Progenitor cell of endocrine pancreas (in vitro differentiated cells): ENCODE results near the gene EREG. TPM values are rescaled to one million over a fixed set of nuclear protein-coding genes. Genes with fewer than 3 reads are reported as not detected.

ENCODE experiments used
- DNase-seq: peaks from one replicate; pipeline ENCODE4 v3.0.0; 2021; ENCODE audit warnings: low spot score; ENCODE audit not compliant: unreplicated experiment
- H3K27ac Mint-ChIP-seq: 2 replicates; pipeline ENCODE4 v1.8.0; 2021; ENCODE audit warnings: mild to moderate bottlenecking, moderate library complexity, mixed read lengths
- H3K27me3 Mint-ChIP-seq: 2 replicates; pipeline ENCODE4 v1.8.0; 2021; ENCODE audit warnings: mixed read lengths
- H3K36me3 Mint-ChIP-seq: 2 replicates; pipeline ENCODE4 v1.8.0; 2022; ENCODE audit warnings: mixed read lengths; ENCODE audit not compliant: insufficient read depth
- H3K4me1 Mint-ChIP-seq: 2 replicates; pipeline ENCODE4 v1.8.0; 2021; ENCODE audit warnings: low read depth, mixed read lengths
- H3K4me3 Mint-ChIP-seq: 2 replicates; pipeline ENCODE4 v1.8.0; 2021; ENCODE audit warnings: low read depth, mild to moderate bottlenecking, moderate library complexity, mixed read lengths
- H3K9me3 Mint-ChIP-seq: 2 replicates; pipeline ENCODE4 v1.8.0; 2021; ENCODE audit warnings: low read depth, mixed read lengths
- CTCF ChIP-seq: fragments of 200-600 bp; sonication (generic); IDR thresholded peaks from one replicate; pipeline ENCODE4 v1.5.0; 2021; ENCODE audit warnings: antibody characterized with exemption, mild to moderate bottlenecking; ENCODE audit not compliant: unreplicated experiment
- total RNA-seq: library from RNA; stranded (reverse); gene quantifications from 2 replicates; pipeline ENCODE4 v1.2.1, GENCODE V29; 2021

The EREG gene
- total RNA-seq, 1 donor from 2014 or later, result not detected

DNA sequence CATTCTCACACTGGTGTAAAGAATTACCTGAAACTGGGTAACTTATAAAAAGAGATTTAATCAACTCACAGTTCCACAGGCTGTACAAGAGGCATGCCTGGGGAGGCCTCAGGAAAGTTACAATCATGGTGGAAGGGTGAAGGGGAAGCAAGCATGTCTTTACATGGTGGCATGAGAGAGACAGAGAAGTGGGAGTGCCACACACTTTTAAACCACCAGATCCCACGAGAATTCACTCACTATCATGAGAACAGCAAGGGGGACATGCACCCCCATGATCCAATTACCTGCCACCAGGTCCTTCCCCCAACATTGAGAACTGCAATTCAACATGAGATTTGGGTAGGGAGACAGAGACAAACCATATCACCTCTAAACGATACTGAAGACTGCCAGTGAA is 33.7 kb upstream of the EREG start:
- peaks cover 4% of the 10 kb centered on the region for H3K9me3 Mint-ChIP-seq
- peaks cover 2% of the 10 kb centered on the region for H3K4me1 Mint-ChIP-seq
- DNase-seq, result no peak
- H3K27me3 Mint-ChIP-seq, result no peaks in the 10 kb centered on the region
- TF ChIP-seq CTCF, result no peak
- H3K36me3 Mint-ChIP-seq, result no peaks in the 10 kb centered on the region
- H3K4me3 Mint-ChIP-seq, result no peak overlapping the region
- H3K27ac Mint-ChIP-seq, result no peak overlapping the region

DNA sequence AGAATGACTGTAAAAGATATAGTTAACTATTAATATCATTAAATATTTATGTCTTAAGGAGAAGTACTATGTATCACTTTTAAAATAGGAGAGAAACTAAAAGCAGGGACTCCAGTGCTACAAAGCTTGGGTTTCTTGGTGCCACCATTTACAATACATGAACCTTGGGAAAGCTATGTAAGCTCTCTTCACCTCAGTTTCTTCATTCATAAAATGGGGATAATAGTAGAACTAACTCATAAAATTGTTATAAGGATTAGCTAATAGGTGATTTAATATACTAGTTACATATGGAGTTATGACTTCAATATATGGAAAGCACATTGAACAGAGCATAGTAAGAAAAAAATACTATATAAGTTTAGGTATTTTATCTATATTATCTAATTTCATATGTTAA is 33.0 kb upstream of the EREG start:
- Mint-ChIP-seq H3K4me3 (no peak overlapping the region), H3K9me3 (peaks cover 4% of the 10 kb centered on the region), H3K27ac (no peak overlapping the region)

GRCh38 chr4:74334636-74335035 is 30.3 kb upstream of the EREG start:
- Mint-ChIP-seq H3K9me3 (no peaks in the 10 kb centered on the region), H3K4me1 (peaks cover 2% of the 10 kb centered on the region), H3K36me3 (no peaks in the 10 kb centered on the region), H3K4me3 (no peak overlapping the region), H3K27ac (no peak overlapping the region), H3K27me3 (no peaks in the 10 kb centered on the region)
- no peak for TF ChIP-seq CTCF
- DNase-seq, result no peak

More for the DNA sequence above, 33.0 kb upstream of the EREG start:
- TF ChIP-seq CTCF, result no peak
- Mint-ChIP-seq H3K4me1 (peaks cover 2% of the 10 kb centered on the region), H3K36me3 (no peaks in the 10 kb centered on the region), H3K27me3 (no peaks in the 10 kb centered on the region)
- DNase-seq, result no peak

DNA sequence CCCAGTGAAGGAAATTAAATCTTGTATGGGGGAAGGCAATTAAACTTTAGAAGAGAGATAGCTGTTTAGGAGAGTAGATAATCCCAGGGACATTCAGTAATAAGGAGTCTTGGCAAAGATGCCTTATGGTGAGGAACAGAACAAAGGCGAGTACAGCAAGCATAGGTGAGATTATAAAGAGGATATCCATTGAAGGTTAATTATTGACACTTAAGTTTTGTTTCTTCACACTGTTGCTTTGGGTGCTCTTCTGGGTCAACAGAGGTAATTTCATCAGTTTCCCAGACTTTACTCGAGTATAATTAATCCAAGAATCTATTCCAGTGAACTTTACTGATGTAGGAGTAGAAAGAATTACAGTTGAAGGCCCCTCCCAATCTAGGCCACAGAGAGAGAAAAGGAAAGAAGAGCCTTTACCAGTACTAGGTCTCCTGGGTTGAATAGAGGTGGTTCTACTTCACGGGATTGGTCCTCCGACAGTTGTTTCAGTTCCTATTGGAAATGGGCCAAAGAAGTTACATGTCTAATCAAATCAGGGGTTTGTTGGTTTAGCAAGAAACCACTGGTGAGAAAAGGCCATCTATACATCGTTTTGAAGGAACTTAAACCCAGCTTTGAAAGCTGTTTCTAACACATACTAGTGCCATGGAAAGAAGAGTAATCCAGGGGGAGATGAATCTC is 29.5 kb upstream of the EREG start:
- H3K27ac Mint-ChIP-seq, result no peak overlapping the region
- H3K27me3 Mint-ChIP-seq, result no peaks in the 10 kb centered on the region
- TF ChIP-seq CTCF, result no peak
- no peaks in the 10 kb centered on the region for H3K36me3 Mint-ChIP-seq
- H3K4me3 Mint-ChIP-seq, result no peak overlapping the region
- no peaks in the 10 kb centered on the region for H3K9me3 Mint-ChIP-seq
- no peak for DNase-seq
- peaks cover 1% of the 10 kb centered on the region for H3K4me1 Mint-ChIP-seq

GRCh38 chr4:74338792-74339333 is 26.1 kb upstream of the EREG start:
- Mint-ChIP-seq H3K27ac (no peak overlapping the region), H3K4me3 (no peak overlapping the region), H3K36me3 (peaks cover 1% of the 10 kb centered on the region), H3K9me3 (peaks cover 22% of the 10 kb centered on the region), H3K27me3 (no peaks in the 10 kb centered on the region), H3K4me1 (no peaks in the 10 kb centered on the region)
- DNase-seq, result no peak
- TF ChIP-seq CTCF, result no peak
